Spinal cord (tissue), 10 donors: ENCODE data around the gene DLG5. TPM values are rescaled to one million over a fixed set of nuclear protein-coding genes. Genes with fewer than 3 reads are reported as not detected.

Experiments
- DNase-seq, 6 donors: peaks; one replicate each; pipeline versions ENCODE4 v3.0.0 to v3.0.0-alpha.2; 2013 to 2015; ENCODE audit warnings: low spot score in 6 of 6, low read depth in 4 of 6
- H3K27ac ChIP-seq: one replicate; pipeline ENCODE4 v1.5.1; 2013; ENCODE audit warnings: low read depth, low read length, control low read depth
- H3K27me3 ChIP-seq: one replicate; pipeline ENCODE4 v1.6.1; 2013; ENCODE audit warnings: low read length; ENCODE audit not compliant: control insufficient read depth, insufficient read depth
- H3K36me3 ChIP-seq: one replicate; pipeline ENCODE4 v1.6.1; 2013; ENCODE audit warnings: low read length; ENCODE audit not compliant: control insufficient read depth, insufficient read depth
- H3K4me1 ChIP-seq: one replicate; pipeline ENCODE4 v1.6.1; 2013; ENCODE audit warnings: low read length; ENCODE audit not compliant: control insufficient read depth, insufficient read depth
- H3K4me3 ChIP-seq: one replicate; pipeline ENCODE4 v1.5.1; 2013; ENCODE audit warnings: low read depth, low read length, control low read depth
- H3K9me3 ChIP-seq: one replicate; pipeline ENCODE4 v1.6.1; 2013; ENCODE audit warnings: low read length; ENCODE audit not compliant: control insufficient read depth, insufficient read depth
- WGBS: methylation state at CpG from one replicate; pipeline ENCODE4 v1.1.5; 2013; ENCODE audit warnings: missing lambda C conversion rate; ENCODE audit not compliant: insufficient coverage; 5-methylcytosine and 5-hydroxymethylcytosine counted together
- polyA plus RNA-seq, 2 donors: library from polyadenylated mRNA; unstranded; fragments of 120-200 nt; gene quantifications; one replicate each; pipeline ENCODE4 v1.2.1, GENCODE V29; 2013; ENCODE audit not compliant: insufficient read length in 2 of 2
- total RNA-seq, 2 donors: library from RNA; depleted of rRNA in 1 of 2; stranded (reverse); fragments of 120-200 nt in 1 of 2; fragments of >200 nt in 1 of 2; gene quantifications; one replicate each; pipeline versions ENCODE4 v1.2.3 to v1.2.4, GENCODE V29; 2013 to 2014
- donor health status: healthy.

DLG5 gene
- total and polyA plus RNA-seq, 4 donors = 27.5 to 78.5 (median 51.3) TPM

- no peak overlapping the region for H3K27ac ChIP-seq
- peaks cover 30% of the 10 kb centered on the region for H3K4me1 ChIP-seq
- no peak for DNase-seq
- no peaks in the 10 kb centered on the region for H3K9me3 ChIP-seq
- 75% methylated on average over 2 of the region's 4 CpGs for WGBS
- H3K36me3 ChIP-seq = peaks cover 8% of the 10 kb centered on the region
- H3K27me3 ChIP-seq = no peaks in the 10 kb centered on the region
- H3K4me3 ChIP-seq = no peak overlapping the region
Measured at GRCh38 chr10:77899080-77899477, 27.5 kb downstream of the DLG5 start.

- H3K9me3 ChIP-seq = no peaks in the 10 kb centered on the region
- peaks cover 8% of the 10 kb centered on the region for H3K36me3 ChIP-seq
- H3K27me3 ChIP-seq = no peaks in the 10 kb centered on the region
- 55% methylated on average over 15 of the region's 19 CpGs for WGBS
- H3K4me1 ChIP-seq = peaks cover 35% of the 10 kb centered on the region
- DNase-seq = no peak
- no peak overlapping the region for H3K4me3 ChIP-seq
- H3K27ac ChIP-seq = no peak overlapping the region
Measured at GRCh38 chr10:77898323-77899079, 28.1 kb downstream of the DLG5 start.

- H3K36me3 ChIP-seq = peaks cover 3% of the 10 kb centered on the region
- H3K4me3 ChIP-seq = no peak overlapping the region
- no peak for DNase-seq
- no peaks in the 10 kb centered on the region for H3K27me3 ChIP-seq
- H3K9me3 ChIP-seq = no peaks in the 10 kb centered on the region
- WGBS = no CpG with 5 or more reads among the region's 3 CpGs
- no peak overlapping the region for H3K27ac ChIP-seq
- peaks cover 48% of the 10 kb centered on the region for H3K4me1 ChIP-seq
Measured at GRCh38 chr10:77896058-77896457, 30.5 kb downstream of the DLG5 start.

GRCh38 chr10:77894058-77894457 is 32.5 kb downstream of the DLG5 start:
- Histone ChIP-seq H3K27ac (no peak overlapping the region), H3K36me3 (peaks cover 3% of the 10 kb centered on the region), H3K4me3 (no peak overlapping the region), H3K9me3 (no peaks in the 10 kb centered on the region), H3K4me1 (peaks cover 54% of the 10 kb centered on the region), H3K27me3 (no peaks in the 10 kb centered on the region)
- 0% methylated on average over 1 of the region's 3 CpGs for WGBS
- no peak for DNase-seq

GRCh38 chr10:77893386-77893785 is 33.2 kb downstream of the DLG5 start:
- H3K9me3 ChIP-seq = no peaks in the 10 kb centered on the region
- no peaks in the 10 kb centered on the region for H3K27me3 ChIP-seq
- no peak overlapping the region for H3K27ac ChIP-seq
- DNase-seq = no peak
- WGBS = 75% methylated on average over 6 of the region's 8 CpGs
- peaks cover 54% of the 10 kb centered on the region for H3K4me1 ChIP-seq
- no peak overlapping the region for H3K4me3 ChIP-seq
- peaks cover under 1% of the 10 kb centered on the region for H3K36me3 ChIP-seq

GRCh38 chr10:77892761-77893160 is 33.8 kb downstream of the DLG5 start:
- Histone ChIP-seq H3K27ac (no peak overlapping the region), H3K27me3 (no peaks in the 10 kb centered on the region), H3K4me3 (no peak overlapping the region), H3K36me3 (no peaks in the 10 kb centered on the region), H3K4me1 (peaks cover 58% of the 10 kb centered on the region), H3K9me3 (no peaks in the 10 kb centered on the region)
- 61% methylated on average over 3 of the region's 5 CpGs for WGBS
- no peak for DNase-seq

- Histone ChIP-seq H3K4me3 (no peak overlapping the region), H3K9me3 (no peaks in the 10 kb centered on the region), H3K4me1 (peaks cover 64% of the 10 kb centered on the region), H3K27ac (peak overlapping the region; percentile 25), H3K36me3 (no peaks in the 10 kb centered on the region), H3K27me3 (no peaks in the 10 kb centered on the region)
- no peak for DNase-seq
- WGBS = 67% methylated on average over 7 of the region's 8 CpGs
Measured at GRCh38 chr10:77892021-77892739, 34.4 kb downstream of the DLG5 start.

- H3K9me3 ChIP-seq = no peaks in the 10 kb centered on the region
- no peak overlapping the region for H3K4me3 ChIP-seq
- no peak overlapping the region for H3K27ac ChIP-seq
- peaks cover 79% of the 10 kb centered on the region for H3K4me1 ChIP-seq
- no peak for DNase-seq
- 72% methylated on average over 7 of the region's 7 CpGs for WGBS
- no peaks in the 10 kb centered on the region for H3K27me3 ChIP-seq
- H3K36me3 ChIP-seq = peaks cover 3% of the 10 kb centered on the region
Measured at GRCh38 chr10:77890097-77890496, 36.5 kb downstream of the DLG5 start.

- H3K9me3 ChIP-seq = no peaks in the 10 kb centered on the region
- no peak overlapping the region for H3K4me3 ChIP-seq
- peak in 1 of 6 donors; percentile 41 for DNase-seq
- no peak overlapping the region for H3K27ac ChIP-seq
- H3K27me3 ChIP-seq = no peaks in the 10 kb centered on the region
- H3K4me1 ChIP-seq = peaks cover 72% of the 10 kb centered on the region
- peaks cover 3% of the 10 kb centered on the region for H3K36me3 ChIP-seq
- whole genome bisulfite sequencing = 52% methylated on average over 7 of the region's 8 CpGs
Measured at GRCh38 chr10:77889277-77889903, 37.2 kb downstream of the DLG5 start.
